Body of pancreas (tissue), 4 donors: ENCODE data around the gene DDX10.

Source experiments
- CTCF ChIP-seq, 7 experiments: fragments of 450-650 bp in 4 of 7; fragments of 200-600 bp in 3 of 7; sonication (generic) in 3 of 7; IDR thresholded peaks; one replicate each; pipeline ENCODE4 v1.5.1; 2016 to 2019; ENCODE audit warnings: antibody characterized with exemption in 7 of 7
- POLR2A ChIP-seq, 3 donors: fragments of 450-650 bp; IDR thresholded peaks; one replicate each; pipeline ENCODE4 v1.6.1; 2016; ENCODE audit warnings: antibody characterized with exemption in 3 of 3, mild to moderate bottlenecking in 2 of 3

GRCh38 chr11:108628812-108629211, 36.1 kb upstream of the DDX10 start:
- TF ChIP-seq POLR2A (IDR thresholded peaks at IDR 0.05) = no peak
- no peak for TF ChIP-seq CTCF (IDR thresholded peaks at IDR 0.05)
